Measurements from ENCODE around the gene LMOD1. TPM values are rescaled to one million over a fixed set of nuclear protein-coding genes. Genes with fewer than 3 reads are reported as not detected.

LMOD1 gene
- total and polyA plus RNA-seq, 2 donors (not counting 1 experiment from before 2014, with no cell fraction given): not detected

GRCh38 chr1:201989354-201990128 lies 43.2 kb upstream of the LMOD1 start:
- H3K27ac Mint-ChIP-seq: no peak overlapping the region
- POLR2A ChIA-PET: interaction anchor here (0.5 kb wide), 1 partner anchor 500 kb away, joined by 3 read pairs; no protein-coding TSS in a partner anchor
- H3K36me3 ChIP-seq (replicated peaks in 1 of 2; ENCODE audit: control extremely low read depth in 1 of 2, control insufficient read depth in 1 of 2, extremely low read depth in 1 of 2, insufficient read depth in 2 of 2, low read length in 1 of 2): peaks cover 0 to 36% of the 10 kb centered on the region in 2 experiments

More at GRCh38 chr1:201989354-201990128, 43.2 kb upstream of the LMOD1 start:
- no peaks in the 10 kb centered on the region for H3K27me3 ChIP-seq (replicated peaks in 1 of 4; ENCODE audit: control extremely low read depth in 1 of 4, control insufficient read depth in 3 of 4, insufficient read depth in 4 of 4, low read length in 3 of 4)
- H3K4me3 Mint-ChIP-seq: no peak overlapping the region
- ATAC-seq (ENCODE audit: low read depth): no peak
- WGBS (ENCODE audit: insufficient coverage): 99% methylated on average over 10 of the region's 10 CpGs
- TF ChIP-seq, protein P1, sequence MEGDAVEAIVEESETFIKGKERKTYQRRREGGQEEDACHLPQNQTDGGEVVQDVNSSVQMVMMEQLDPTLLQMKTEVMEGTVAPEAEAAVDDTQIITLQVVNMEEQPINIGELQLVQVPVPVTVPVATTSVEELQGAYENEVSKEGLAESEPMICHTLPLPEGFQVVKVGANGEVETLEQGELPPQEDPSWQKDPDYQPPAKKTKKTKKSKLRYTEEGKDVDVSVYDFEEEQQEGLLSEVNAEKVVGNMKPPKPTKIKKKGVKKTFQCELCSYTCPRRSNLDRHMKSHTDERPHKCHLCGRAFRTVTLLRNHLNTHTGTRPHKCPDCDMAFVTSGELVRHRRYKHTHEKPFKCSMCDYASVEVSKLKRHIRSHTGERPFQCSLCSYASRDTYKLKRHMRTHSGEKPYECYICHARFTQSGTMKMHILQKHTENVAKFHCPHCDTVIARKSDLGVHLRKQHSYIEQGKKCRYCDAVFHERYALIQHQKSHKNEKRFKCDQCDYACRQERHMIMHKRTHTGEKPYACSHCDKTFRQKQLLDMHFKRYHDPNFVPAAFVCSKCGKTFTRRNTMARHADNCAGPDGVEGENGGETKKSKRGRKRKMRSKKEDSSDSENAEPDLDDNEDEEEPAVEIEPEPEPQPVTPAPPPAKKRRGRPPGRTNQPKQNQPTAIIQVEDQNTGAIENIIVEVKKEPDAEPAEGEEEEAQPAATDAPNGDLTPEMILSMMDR (IDR thresholded peaks at IDR 0.05): no peak
- no peak for TF ChIP-seq EZH2 (IDR thresholded peaks at IDR 0.05; ENCODE audit: borderline replicate concordance, insufficient read depth, low read depth, low read length, poor library complexity, severe bottlenecking)
- no peaks in the 10 kb centered on the region for H3K9me3 ChIP-seq (ENCODE audit: control extremely low read depth in 1 of 3, control insufficient read depth in 2 of 3, insufficient read depth in 1 of 3, low read length in 2 of 3)
- no peak overlapping the region for H3K27ac ChIP-seq (ENCODE audit: low read length in 2 of 2)
- H4K20me1 ChIP-seq (ENCODE audit: control insufficient read depth, insufficient read depth, low read length, poor library complexity, severe bottlenecking): no peaks in the 10 kb centered on the region
- no peaks in the 10 kb centered on the region for H3K79me2 ChIP-seq (ENCODE audit: control insufficient read depth, insufficient read depth, low read length)
- H3K4me1 ChIP-seq (ENCODE audit: control insufficient read depth in 2 of 2, insufficient read depth in 2 of 2, low read length in 2 of 2): no peaks in the 10 kb centered on the region
- no peak for DNase-seq
- intact Hi-C loops (cut with micrococcal nuclease): loop anchor here (10.0 kb wide), 2 partner anchors 175 to 355 kb away; partner anchors contain the start of genes PPP1R12B, PTPN7 and UBE2T
- CTCF ChIA-PET: interaction anchor here (0.7 to 3.3 kb wide), 2 partner anchors 11 to 151 kb away, joined by 4 to 13 read pairs; no protein-coding TSS in a partner anchor
- peaks cover 8% of the 10 kb centered on the region for H3K4me1 Mint-ChIP-seq
- H3K4me3 ChIP-seq (ENCODE audit: control extremely low read depth in 1 of 5, extremely low read depth in 1 of 5, insufficient read depth in 1 of 5, low read depth in 2 of 5, low read length in 4 of 5): no peak overlapping the region
- no peak overlapping the region for H3K9ac ChIP-seq (ENCODE audit: low read length)
- no peak overlapping the region for H2AFZ ChIP-seq (ENCODE audit: insufficient read depth, low read depth, low read length, poor library complexity, severe bottlenecking)
- no peaks in the 10 kb centered on the region for H3K9me3 Mint-ChIP-seq (ENCODE audit: insufficient read depth)
- no peak overlapping the region for H3K4me2 ChIP-seq (replicated peaks; ENCODE audit: low read depth, low read length, poor library complexity, severe bottlenecking)
- H3K27me3 Mint-ChIP-seq: no peaks in the 10 kb centered on the region

Measured in B cell (primary cell).